ENCODE data around the gene C19orf67. TPM values are rescaled to one million over a fixed set of nuclear protein-coding genes. Genes with fewer than 3 reads are reported as not detected.

Gene C19orf67
- total and polyA plus RNA-seq, 2 of the 4 experiments (the other 2 are of a cell fraction) = not detected

DNA sequence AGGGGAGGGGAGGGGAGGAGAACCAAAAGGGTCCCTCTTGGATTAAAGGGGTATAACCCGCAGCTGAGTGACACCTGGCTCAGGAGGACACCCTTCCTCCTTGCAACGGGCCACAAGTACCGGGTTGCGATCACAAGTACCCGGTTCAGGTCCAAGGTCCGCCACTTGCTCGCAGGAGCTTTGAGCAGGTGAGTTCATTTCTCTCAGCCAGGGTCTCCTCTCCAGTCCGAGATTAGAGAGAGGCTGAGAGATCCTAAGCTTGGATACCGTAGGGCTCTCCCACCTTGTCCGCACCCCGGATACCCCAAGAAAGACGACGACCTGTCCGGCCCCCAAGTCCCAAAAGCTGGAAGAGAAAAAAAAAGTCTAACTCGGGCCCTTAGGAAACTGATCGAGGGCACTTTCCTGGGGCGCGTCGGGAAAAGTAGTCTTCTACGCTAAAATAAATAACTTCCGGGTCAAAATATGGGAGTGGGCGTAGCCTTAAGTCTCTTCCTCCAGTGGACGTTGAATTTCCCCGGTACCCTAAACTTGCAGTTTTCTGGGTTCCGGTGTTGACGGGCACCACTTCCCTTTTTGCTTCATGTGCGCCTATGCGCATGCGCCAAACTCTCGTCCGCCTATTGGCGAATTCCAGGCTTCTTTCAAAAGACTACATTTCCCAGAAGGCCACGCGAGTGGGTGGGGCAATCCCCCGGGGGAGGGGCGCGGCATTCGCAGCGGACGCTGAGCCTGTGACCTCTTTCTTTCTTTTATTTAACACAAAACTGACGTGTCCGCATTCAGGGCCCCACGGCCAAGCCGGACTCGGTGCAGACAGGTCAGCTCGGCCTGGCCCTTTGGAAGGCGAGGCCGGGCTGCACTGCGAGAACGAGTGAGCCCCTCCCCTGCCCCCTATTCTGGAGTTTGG, 4.4 kb downstream of the C19orf67 start:
- peak overlapping the region; percentile 67 for H3K4me3 ChIP-seq (ENCODE audit: insufficient read depth, low read depth, low read length)
- no TSS peak for BruUV-seq (replicated peaks)

More for the DNA sequence above, 4.4 kb downstream of the C19orf67 start:
- Histone ChIP-seq H4K8ac (ENCODE audit: low read depth in 2 of 2, low read length in 2 of 2) (peak overlapping the region; percentile 94 to 97), H2BK5ac (ENCODE audit: low read depth, low read length, poor library complexity, severe bottlenecking) (peak overlapping the region; percentile 70), H2AK5ac (ENCODE audit: low read depth, low read length) (no peak overlapping the region; the same call in 1 of the 2 replicates), H3K23ac (ENCODE audit: low read depth, low read length) (peak overlapping the region; percentile 66), H3K56ac (ENCODE audit: extremely low read depth, insufficient read depth, low read length) (peak overlapping the region; percentile 59), H4K20me1 (ENCODE audit: insufficient read depth, low read length) (no peaks in the 10 kb centered on the region), H3K14ac (replicated peaks; ENCODE audit: low read depth, low read length) (peak overlapping the region; percentile 90), H2BK120ac (ENCODE audit: low read depth, low read length) (peak overlapping the region; percentile 42; the same call in 1 of the 2 replicates), H3K4me1 (ENCODE audit: control insufficient read depth, insufficient read depth, low read length) (peaks cover 8% of the 10 kb centered on the region), H3K18ac (ENCODE audit: low read depth, low read length) (peak overlapping the region; percentile 12; the same call in 1 of the 2 replicates), H2AK9ac (replicated peaks; ENCODE audit: low read depth, low read length, poor library complexity) (peak overlapping the region; percentile 95), H3K4me2 (ENCODE audit: low read depth, low read length) (peak overlapping the region; percentile 95), H3K27ac (ENCODE audit: insufficient read depth, low read length) (peak overlapping the region; percentile 77), H3K9me3 (ENCODE audit: control insufficient read depth, insufficient read depth, low read length) (no peaks in the 10 kb centered on the region), H4K91ac (ENCODE audit: insufficient read depth, low read depth, low read length) (peak overlapping the region; percentile 76), H3K36me3 (ENCODE audit: control insufficient read depth, insufficient read depth, low read length) (no peaks in the 10 kb centered on the region), H4K5ac (ENCODE audit: low read depth, low read length) (peak overlapping the region; percentile 96), H3K4ac (ENCODE audit: low read depth, low read length) (peak overlapping the region; percentile 87), H3K27me3 (ENCODE audit: control insufficient read depth, insufficient read depth, low read length) (no peaks in the 10 kb centered on the region), H3K79me1 (ENCODE audit: low read depth in 1 of 2, low read length in 2 of 2) (peaks cover 12 to 23% of the 10 kb centered on the region in 2 experiments), H3K9ac (ENCODE audit: low read depth, low read length) (peak overlapping the region; percentile 81), H2BK15ac (ENCODE audit: low read depth, low read length) (no peak overlapping the region), H2AFZ (replicated peaks; ENCODE audit: low read length, poor library complexity) (peak overlapping the region; percentile 94), H3K9me1 (ENCODE audit: insufficient read depth, low read length) (peaks cover 10% of the 10 kb centered on the region; the same call in 1 of the 2 replicates), H2BK20ac (ENCODE audit: low read depth, low read length) (no peak overlapping the region)
- ChIA-PET CTCF (interaction anchor here (0.6 to 1.2 kb wide), 2 partner anchors 55 to 297 kb away, joined by 3 to 4 read pairs; partner anchors contain the start of gene ASF1B), POLR2A (ENCODE audit: unreplicated experiment) (interaction anchor here (0.6 kb wide), 1 partner anchor 1121 kb away, joined by 3 read pairs; no protein-coding TSS in a partner anchor)
- TF ChIP-seq POLR2A (IDR thresholded peaks at IDR 0.05; ENCODE audit: low read depth, low read length) = peak; percentile 81
- peak; percentile 39 for TF ChIP-seq MAFK (IDR thresholded peaks at IDR 0.05; ENCODE audit: low read depth, low read length)
- TF ChIP-seq, protein P1, sequence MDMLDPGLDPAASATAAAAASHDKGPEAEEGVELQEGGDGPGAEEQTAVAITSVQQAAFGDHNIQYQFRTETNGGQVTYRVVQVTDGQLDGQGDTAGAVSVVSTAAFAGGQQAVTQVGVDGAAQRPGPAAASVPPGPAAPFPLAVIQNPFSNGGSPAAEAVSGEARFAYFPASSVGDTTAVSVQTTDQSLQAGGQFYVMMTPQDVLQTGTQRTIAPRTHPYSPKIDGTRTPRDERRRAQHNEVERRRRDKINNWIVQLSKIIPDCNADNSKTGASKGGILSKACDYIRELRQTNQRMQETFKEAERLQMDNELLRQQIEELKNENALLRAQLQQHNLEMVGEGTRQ (IDR thresholded peaks at IDR 0.05; ENCODE audit: low read depth, low read length) = no peak
- TF ChIP-seq FOS (IDR thresholded peaks at IDR 0.05; ENCODE audit: low read depth, low read length) = no peak
- peak; percentile 93; the same call in 1 of the 2 replicates for TF ChIP-seq MAZ (IDR thresholded peaks at IDR 0.05; ENCODE audit: borderline replicate concordance, low read depth, low read length)
- TF ChIP-seq CEBPB (IDR thresholded peaks at IDR 0.05; ENCODE audit: low read depth, low read length) = peak; percentile 84
- ATAC-seq (ENCODE audit: low read depth) (peak; percentile 95), DNase-seq (peak; percentile 99)
- dilution Hi-C loops (cut with HindIII; ENCODE audit: low sequenced_read_pairs, unreplicated experiment) = no loop called here
- in situ Hi-C loops (cut with MboI; ENCODE audit: low sequenced_read_pairs) = loop anchor here (25.0 kb wide), 1 partner anchor 319 kb away; the partner anchor contains the start of genes C19orf53 and MRI1
- intact Hi-C loops (cut with micrococcal nuclease) = no loop called here
- 0% methylated on average over 14 of the region's 50 CpGs; no CpG with 5 or more reads in 1 of the 2 experiments for WGBS, 2 experiments (ENCODE audit: extremely low coverage in 2 of 2, insufficient read length in 1 of 2)

Measured in IMR-90 (cell line).